Activated T-cell treated with anti-CD3 and anti-CD28 coated beads, Interleukin-2, amount 50 U/mL, for 72 hours (primary cell): ENCODE data around the gene PLEKHG4B. TPM values are rescaled to one million over a fixed set of nuclear protein-coding genes. Genes with fewer than 3 reads are reported as not detected.

Source experiments
- ATAC-seq, 2 donors: fragments of 150-1000 bp; cut with Tn5 transposase; replicated peaks in 1 of 2; 2 replicates each; pipeline ENCODE4 v1.10.0; 2021; ENCODE audit warnings: moderate library complexity in 2 of 2, mild to moderate bottlenecking in 1 of 2
- DNase-seq, 2 donors: peaks; one replicate each; pipeline ENCODE4 v3.0.0; 2021 to 2022; ENCODE audit warnings: mixed read lengths in 1 of 2
- H3K27ac Mint-ChIP-seq: one replicate; pipeline ENCODE4 v1.8.0; 2022; ENCODE audit warnings: mild to moderate bottlenecking, moderate library complexity, mixed read lengths
- H3K27me3 Mint-ChIP-seq: one replicate; pipeline ENCODE4 v1.8.0; 2022; ENCODE audit warnings: low read depth, mixed read lengths
- H3K36me3 Mint-ChIP-seq, 2 donors: one replicate each; pipeline ENCODE4 v1.8.0; 2022; ENCODE audit warnings: mixed read lengths in 2 of 2, mild to moderate bottlenecking in 1 of 2; ENCODE audit not compliant: insufficient read depth in 2 of 2
- H3K4me1 Mint-ChIP-seq: one replicate; pipeline ENCODE4 v1.8.0; 2022; ENCODE audit warnings: low read depth, mixed read lengths
- H3K4me3 Mint-ChIP-seq, 2 donors: one replicate each; pipeline ENCODE4 v1.8.0; 2022; ENCODE audit warnings: mild to moderate bottlenecking in 2 of 2, mixed read lengths in 2 of 2, moderate library complexity in 2 of 2
- H3K9me3 Mint-ChIP-seq, 2 donors: one replicate each; pipeline ENCODE4 v1.8.0; 2022; ENCODE audit warnings: mixed read lengths in 2 of 2
- total RNA-seq, 2 donors: library from RNA; stranded (reverse); gene quantifications; one replicate each; pipeline ENCODE4 v1.2.3, GENCODE V29; 2022

The PLEKHG4B gene
- total RNA-seq, 2 donors from 2014 or later: not detected

GRCh38 chr5:184471-184870 lies 92.5 kb downstream of the PLEKHG4B start:
- Mint-ChIP-seq H3K36me3 (no peaks in the 10 kb centered on the region), H3K27ac (no peak overlapping the region), H3K9me3 (no peaks in the 10 kb centered on the region), H3K4me1 (peaks cover 8% of the 10 kb centered on the region), H3K4me3 (no peak overlapping the region), H3K27me3 (no peaks in the 10 kb centered on the region)
- ATAC-seq (no peak), DNase-seq (no peak)

- H3K4me3 Mint-ChIP-seq: no peak overlapping the region
- ATAC-seq (no peak), DNase-seq (no peak)
- H3K4me1 Mint-ChIP-seq: peaks cover 12% of the 10 kb centered on the region
- no peak overlapping the region for H3K27ac Mint-ChIP-seq
- H3K27me3 Mint-ChIP-seq: no peaks in the 10 kb centered on the region
- no peaks in the 10 kb centered on the region for H3K36me3 Mint-ChIP-seq
- no peaks in the 10 kb centered on the region for H3K9me3 Mint-ChIP-seq
These were observed 93.4 kb downstream of the PLEKHG4B start for GRCh38 chr5:185095-186070.

- Mint-ChIP-seq H3K4me1 (peaks cover 14% of the 10 kb centered on the region), H3K27me3 (no peaks in the 10 kb centered on the region), H3K36me3 (no peaks in the 10 kb centered on the region), H3K27ac (no peak overlapping the region), H3K4me3 (no peak overlapping the region), H3K9me3 (no peaks in the 10 kb centered on the region)
- DNase-seq (no peak), ATAC-seq (no peak)
These were observed 94.4 kb downstream of the PLEKHG4B start for GRCh38 chr5:186091-187041.

- no peaks in the 10 kb centered on the region for H3K27me3 Mint-ChIP-seq
- no peak for ATAC-seq
- no peaks in the 10 kb centered on the region for H3K9me3 Mint-ChIP-seq
- no peak for DNase-seq
- H3K36me3 Mint-ChIP-seq: no peaks in the 10 kb centered on the region
- H3K4me3 Mint-ChIP-seq: no peak overlapping the region
- H3K4me1 Mint-ChIP-seq: peaks cover 14% of the 10 kb centered on the region
- H3K27ac Mint-ChIP-seq: no peak overlapping the region
These were observed 95.1 kb downstream of the PLEKHG4B start for GRCh38 chr5:187042-187431.

GRCh38 chr5:187617-188451 lies 95.9 kb downstream of the PLEKHG4B start:
- Mint-ChIP-seq H3K9me3 (no peaks in the 10 kb centered on the region), H3K36me3 (no peaks in the 10 kb centered on the region), H3K4me1 (peaks cover 14% of the 10 kb centered on the region), H3K27ac (no peak overlapping the region), H3K4me3 (peak overlapping the region; percentile 39 to 47), H3K27me3 (no peaks in the 10 kb centered on the region)
- ATAC-seq: no peak
- no peak for DNase-seq

- H3K36me3 Mint-ChIP-seq: no peaks in the 10 kb centered on the region
- H3K27me3 Mint-ChIP-seq: no peaks in the 10 kb centered on the region
- peak; percentile 93 to 94 for ATAC-seq
- DNase-seq: peak; percentile 92
- H3K4me1 Mint-ChIP-seq: peaks cover 14% of the 10 kb centered on the region
- H3K4me3 Mint-ChIP-seq: peak overlapping the region; percentile 39 to 47
- H3K9me3 Mint-ChIP-seq: no peaks in the 10 kb centered on the region
- H3K27ac Mint-ChIP-seq: no peak overlapping the region
These were observed 96.8 kb downstream of the PLEKHG4B start for GRCh38 chr5:188488-189481.

- no peaks in the 10 kb centered on the region for H3K9me3 Mint-ChIP-seq
- no peak overlapping the region for H3K27ac Mint-ChIP-seq
These were observed 97.5 kb downstream of the PLEKHG4B start for GRCh38 chr5:189486-189885.

GRCh38 chr5:189976-190365 lies 98.0 kb downstream of the PLEKHG4B start:
- DNase-seq: no peak
- ATAC-seq: no peak
- no peaks in the 10 kb centered on the region for H3K9me3 Mint-ChIP-seq
- no peak overlapping the region for H3K4me3 Mint-ChIP-seq
- no peaks in the 10 kb centered on the region for H3K27me3 Mint-ChIP-seq
- no peaks in the 10 kb centered on the region for H3K36me3 Mint-ChIP-seq
- H3K4me1 Mint-ChIP-seq: peaks cover 14% of the 10 kb centered on the region
- no peak overlapping the region for H3K27ac Mint-ChIP-seq

More at GRCh38 chr5:189486-189885, 97.5 kb downstream of the PLEKHG4B start:
- no peaks in the 10 kb centered on the region for H3K36me3 Mint-ChIP-seq
- H3K4me1 Mint-ChIP-seq: peaks cover 14% of the 10 kb centered on the region
- DNase-seq (no peak), ATAC-seq (no peak)
- no peak overlapping the region for H3K4me3 Mint-ChIP-seq
- no peaks in the 10 kb centered on the region for H3K27me3 Mint-ChIP-seq

GRCh38 chr5:190366-191035 lies 98.5 kb downstream of the PLEKHG4B start:
- H3K4me3 Mint-ChIP-seq: peak overlapping the region in 1 of 2 donors; percentile 58
- no peaks in the 10 kb centered on the region for H3K27me3 Mint-ChIP-seq

GRCh38 chr5:191036-191948 lies 99.3 kb downstream of the PLEKHG4B start, which contains the start of gene LRRC14B:
TSS of gene LRRC14B (plus strand) at chr5:191495. CDS start at chr5:191539, 44 bp downstream.
- H3K27ac Mint-ChIP-seq: no peak within 1 kb of the TSS
- H3K4me3 Mint-ChIP-seq: peak within 1 kb of the TSS in 1 of 2 donors; percentile 58
- H3K27me3 Mint-ChIP-seq: no peaks in the 10 kb centered on the region
- no peaks in the 10 kb centered on the region for H3K9me3 Mint-ChIP-seq
- H3K4me1 Mint-ChIP-seq: peaks cover 14% of the 10 kb centered on the region
- ATAC-seq: peak; percentile 33 to 41
- peak; percentile 29 to 46 for DNase-seq
- H3K36me3 Mint-ChIP-seq: no peaks in the 10 kb centered on the region

More at GRCh38 chr5:190366-191035, 98.5 kb downstream of the PLEKHG4B start:
- Mint-ChIP-seq H3K36me3 (no peaks in the 10 kb centered on the region), H3K4me1 (peaks cover 14% of the 10 kb centered on the region), H3K9me3 (no peaks in the 10 kb centered on the region), H3K27ac (no peak overlapping the region)
- ATAC-seq (no peak), DNase-seq (no peak)
